GM12878 (cell line): ENCODE measurements around the gene GPR152. TPM values are rescaled to one million over a fixed set of nuclear protein-coding genes. Genes with fewer than 3 reads are reported as not detected.

ENCODE experiments used
- GATAD2B ChIP-seq: fragments of 450-650 bp; conservative IDR thresholded peaks from 2 replicates; pipeline ENCODE4 v1.6.1; 2017; ENCODE audit warnings: low read depth, mild to moderate bottlenecking, moderate library complexity
- MYC ChIP-seq: IDR thresholded peaks from 2 replicates; pipeline ENCODE4 v1.6.1; 2011; ENCODE audit warnings: mild to moderate bottlenecking, low read length, moderate library complexity, inconsistent platforms; ENCODE audit not compliant: insufficient read depth, insufficient replicate concordance, insufficient read length, severe bottlenecking
- PAX8 ChIP-seq: fragments of 450-650 bp; IDR thresholded peaks from 2 replicates; pipeline ENCODE4 v1.6.1; 2017; ENCODE audit warnings: mild to moderate bottlenecking, moderate library complexity
- PML ChIP-seq: IDR thresholded peaks from 2 replicates; pipeline ENCODE4 v1.6.1; 2012; ENCODE audit warnings: low read length, inconsistent platforms
- polyA plus RNA-seq, 11 experiments: library from polyadenylated mRNA; depleted of rRNA in 4 of 11; unstranded in 6 of 11; stranded (reverse) in 5 of 11; fragments of >200 nt; fragmentation: Nextera tagmentation in 4 of 11; fragmentation: Illumina TruSeq in 1 of 11; extraction: Ambion mirVana in 4 of 11; extraction: Trizol in 1 of 11; gene quantifications; 1 replicate in 1 of 11; 2 replicates in 10 of 11; pipeline versions ENCODE4 v1.2.1 to v1.2.3, GENCODE V29; 2011 to 2016; ENCODE audit warnings: inconsistent platforms in 2 of 11, missing spikeins in 2 of 11, low read depth in 1 of 11
- total RNA-seq, 4 experiments: library from RNA; depleted of rRNA in 3 of 4; stranded (reverse); fragments of >200 nt in 3 of 4; fragmentation: Illumina TruSeq in 1 of 4; extraction: Trizol in 1 of 4; gene quantifications; 2 replicates each; pipeline versions ENCODE4 v1.2.1 to v1.2.3, GENCODE V29; 2013 to 2021
- TF ChIP-seq, protein P1 (sequence below), 3 experiments: IDR thresholded peaks in 2 of 3; conservative IDR thresholded peaks in 1 of 3; 2 replicates each; pipeline ENCODE4 v1.5.1; 2011; ENCODE audit warnings: low read depth in 3 of 3, low read length in 3 of 3, mild to moderate bottlenecking in 3 of 3, control low read depth in 2 of 3, moderate library complexity in 2 of 3, inconsistent platforms in 1 of 3, mixed read lengths in 1 of 3; ENCODE audit not compliant: control insufficient read depth in 2 of 3, insufficient read depth in 1 of 3; ENCODE audit errors: extremely low read depth in 1 of 3
- TF ChIP-seq, protein P2 (sequence below): fragments of 450-650 bp; IDR thresholded peaks from 2 replicates; pipeline ENCODE4 v1.6.1; 2017; ENCODE audit warnings: mild to moderate bottlenecking, moderate library complexity
- TF ChIP-seq, protein P3 (sequence below): fragments of 450-650 bp; IDR thresholded peaks from 2 replicates; pipeline ENCODE4 v1.6.1; 2018; ENCODE audit warnings: borderline replicate concordance, mild to moderate bottlenecking; ENCODE audit not compliant: partially characterized antibody

GPR152 gene
- total and polyA plus RNA-seq, 10 of the 15 experiments (the other 5 are each of a cell fraction or from before 2014, with no cell fraction given) = not detected

DNA sequence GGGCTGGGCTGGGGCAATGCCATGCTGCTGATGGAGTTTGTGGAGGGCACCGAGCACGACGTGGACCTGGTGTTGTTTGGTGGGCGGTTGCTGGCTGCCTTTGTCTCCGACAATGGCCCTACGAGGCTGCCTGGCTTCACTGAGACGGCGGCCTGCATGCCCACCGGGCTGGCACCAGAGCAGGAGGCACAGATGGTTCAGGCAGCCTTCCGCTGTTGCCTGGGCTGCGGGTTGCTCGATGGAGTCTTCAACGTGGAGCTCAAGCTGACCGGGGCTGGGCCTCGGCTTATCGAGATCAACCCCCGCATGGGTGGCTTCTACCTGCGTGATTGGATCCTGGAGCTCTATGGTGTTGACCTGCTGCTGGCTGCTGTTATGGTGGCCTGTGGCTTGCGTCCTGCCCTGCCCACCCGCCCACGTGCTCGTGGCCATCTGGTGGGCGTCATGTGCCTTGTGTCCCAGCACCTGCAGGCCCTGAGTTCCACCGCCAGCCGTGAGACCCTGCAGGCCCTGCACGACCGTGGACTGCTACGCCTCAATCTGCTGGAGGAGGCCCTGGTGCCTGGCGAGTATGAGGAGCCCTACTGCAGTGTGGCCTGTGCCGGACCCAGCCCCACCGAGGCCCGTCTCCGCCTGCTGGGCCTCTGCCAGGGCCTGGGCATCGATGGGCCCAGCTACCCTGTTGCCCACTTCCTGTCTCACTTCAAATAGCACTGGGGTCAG is 28.5 kb downstream of the GPR152 start (continued):
- TF ChIP-seq, protein P1, sequence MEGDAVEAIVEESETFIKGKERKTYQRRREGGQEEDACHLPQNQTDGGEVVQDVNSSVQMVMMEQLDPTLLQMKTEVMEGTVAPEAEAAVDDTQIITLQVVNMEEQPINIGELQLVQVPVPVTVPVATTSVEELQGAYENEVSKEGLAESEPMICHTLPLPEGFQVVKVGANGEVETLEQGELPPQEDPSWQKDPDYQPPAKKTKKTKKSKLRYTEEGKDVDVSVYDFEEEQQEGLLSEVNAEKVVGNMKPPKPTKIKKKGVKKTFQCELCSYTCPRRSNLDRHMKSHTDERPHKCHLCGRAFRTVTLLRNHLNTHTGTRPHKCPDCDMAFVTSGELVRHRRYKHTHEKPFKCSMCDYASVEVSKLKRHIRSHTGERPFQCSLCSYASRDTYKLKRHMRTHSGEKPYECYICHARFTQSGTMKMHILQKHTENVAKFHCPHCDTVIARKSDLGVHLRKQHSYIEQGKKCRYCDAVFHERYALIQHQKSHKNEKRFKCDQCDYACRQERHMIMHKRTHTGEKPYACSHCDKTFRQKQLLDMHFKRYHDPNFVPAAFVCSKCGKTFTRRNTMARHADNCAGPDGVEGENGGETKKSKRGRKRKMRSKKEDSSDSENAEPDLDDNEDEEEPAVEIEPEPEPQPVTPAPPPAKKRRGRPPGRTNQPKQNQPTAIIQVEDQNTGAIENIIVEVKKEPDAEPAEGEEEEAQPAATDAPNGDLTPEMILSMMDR (IDR thresholded peaks at IDR 0.05 in 2 of 3, conservative IDR thresholded peaks at IDR 0.05 in 1 of 3; ENCODE audit: control insufficient read depth in 2 of 3, extremely low read depth in 1 of 3, insufficient read depth in 1 of 3, low read depth in 3 of 3, low read length in 3 of 3) = no peak
- no peak for TF ChIP-seq PML
- TF ChIP-seq, protein P2, sequence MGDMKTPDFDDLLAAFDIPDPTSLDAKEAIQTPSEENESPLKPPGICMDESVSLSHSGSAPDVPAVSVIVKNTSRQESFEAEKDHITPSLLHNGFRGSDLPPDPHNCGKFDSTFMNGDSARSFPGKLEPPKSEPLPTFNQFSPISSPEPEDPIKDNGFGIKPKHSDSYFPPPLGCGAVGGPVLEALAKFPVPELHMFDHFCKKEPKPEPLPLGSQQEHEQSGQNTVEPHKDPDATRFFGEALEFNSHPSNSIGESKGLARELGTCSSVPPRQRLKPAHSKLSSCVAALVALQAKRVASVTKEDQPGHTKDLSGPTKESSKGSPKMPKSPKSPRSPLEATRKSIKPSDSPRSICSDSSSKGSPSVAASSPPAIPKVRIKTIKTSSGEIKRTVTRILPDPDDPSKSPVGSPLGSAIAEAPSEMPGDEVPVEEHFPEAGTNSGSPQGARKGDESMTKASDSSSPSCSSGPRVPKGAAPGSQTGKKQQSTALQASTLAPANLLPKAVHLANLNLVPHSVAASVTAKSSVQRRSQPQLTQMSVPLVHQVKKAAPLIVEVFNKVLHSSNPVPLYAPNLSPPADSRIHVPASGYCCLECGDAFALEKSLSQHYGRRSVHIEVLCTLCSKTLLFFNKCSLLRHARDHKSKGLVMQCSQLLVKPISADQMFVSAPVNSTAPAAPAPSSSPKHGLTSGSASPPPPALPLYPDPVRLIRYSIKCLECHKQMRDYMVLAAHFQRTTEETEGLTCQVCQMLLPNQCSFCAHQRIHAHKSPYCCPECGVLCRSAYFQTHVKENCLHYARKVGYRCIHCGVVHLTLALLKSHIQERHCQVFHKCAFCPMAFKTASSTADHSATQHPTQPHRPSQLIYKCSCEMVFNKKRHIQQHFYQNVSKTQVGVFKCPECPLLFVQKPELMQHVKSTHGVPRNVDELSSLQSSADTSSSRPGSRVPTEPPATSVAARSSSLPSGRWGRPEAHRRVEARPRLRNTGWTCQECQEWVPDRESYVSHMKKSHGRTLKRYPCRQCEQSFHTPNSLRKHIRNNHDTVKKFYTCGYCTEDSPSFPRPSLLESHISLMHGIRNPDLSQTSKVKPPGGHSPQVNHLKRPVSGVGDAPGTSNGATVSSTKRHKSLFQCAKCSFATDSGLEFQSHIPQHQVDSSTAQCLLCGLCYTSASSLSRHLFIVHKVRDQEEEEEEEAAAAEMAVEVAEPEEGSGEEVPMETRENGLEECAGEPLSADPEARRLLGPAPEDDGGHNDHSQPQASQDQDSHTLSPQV = no peak
- no peak for TF ChIP-seq GATAD2B
- TF ChIP-seq, protein P3, sequence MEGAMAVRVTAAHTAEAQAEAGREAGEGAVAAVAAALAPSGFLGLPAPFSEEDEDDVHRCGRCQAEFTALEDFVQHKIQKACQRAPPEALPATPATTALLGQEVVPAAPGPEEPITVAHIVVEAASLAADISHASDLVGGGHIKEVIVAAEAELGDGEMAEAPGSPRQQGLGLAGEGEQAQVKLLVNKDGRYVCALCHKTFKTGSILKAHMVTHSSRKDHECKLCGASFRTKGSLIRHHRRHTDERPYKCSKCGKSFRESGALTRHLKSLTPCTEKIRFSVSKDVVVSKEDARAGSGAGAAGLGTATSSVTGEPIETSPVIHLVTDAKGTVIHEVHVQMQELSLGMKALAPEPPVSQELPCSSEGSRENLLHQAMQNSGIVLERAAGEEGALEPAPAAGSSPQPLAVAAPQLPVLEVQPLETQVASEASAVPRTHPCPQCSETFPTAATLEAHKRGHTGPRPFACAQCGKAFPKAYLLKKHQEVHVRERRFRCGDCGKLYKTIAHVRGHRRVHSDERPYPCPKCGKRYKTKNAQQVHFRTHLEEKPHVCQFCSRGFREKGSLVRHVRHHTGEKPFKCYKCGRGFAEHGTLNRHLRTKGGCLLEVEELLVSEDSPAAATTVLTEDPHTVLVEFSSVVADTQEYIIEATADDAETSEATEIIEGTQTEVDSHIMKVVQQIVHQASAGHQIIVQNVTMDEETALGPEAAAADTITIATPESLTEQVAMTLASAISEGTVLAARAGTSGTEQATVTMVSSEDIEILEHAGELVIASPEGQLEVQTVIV = no peak
- TF ChIP-seq MYC = no peak
- TF ChIP-seq PAX8 = no peak
